HepG2 (cell line): Measurements from ENCODE around the gene HSPA1L. TPM values are rescaled to one million over a fixed set of nuclear protein-coding genes. Genes with fewer than 3 reads are reported as not detected.

ENCODE experiments used
- ADNP ChIP-seq: sonication (generic); formaldehyde crosslinking; IDR thresholded peaks from 2 replicates; pipeline ENCODE4 v1.4.0; 2020; ENCODE audit warnings: missing genetic modification reagents
- CREB1 ChIP-seq, 2 experiments: fragments of 450-650 bp in 1 of 2; IDR thresholded peaks; 2 replicates each; pipeline ENCODE4 v1.6.1; 2016 to 2017; ENCODE audit warnings: control low read depth in 1 of 2, mild to moderate bottlenecking in 1 of 2, missing compliant biosample characterization in 1 of 2, missing genetic modification characterization in 1 of 2
- FOXC1 ChIP-seq: sonication (generic); formaldehyde crosslinking; IDR thresholded peaks from 2 replicates; pipeline ENCODE4 v1.8.0; 2022; ENCODE audit warnings: mild to moderate bottlenecking, missing genetic modification reagents, borderline replicate concordance
- GLI4 ChIP-seq: sonication (generic); formaldehyde crosslinking; IDR thresholded peaks from 2 replicates; pipeline ENCODE4 v1.5.1; 2020; ENCODE audit warnings: missing genetic modification reagents, mild to moderate bottlenecking, moderate library complexity, borderline replicate concordance
- HDAC1 ChIP-seq: sonication (generic); formaldehyde crosslinking; IDR thresholded peaks from 2 replicates; pipeline ENCODE4 v1.5.1; 2020; ENCODE audit warnings: mild to moderate bottlenecking, missing genetic modification reagents
- HMG20B ChIP-seq: conservative IDR thresholded peaks from 2 replicates; pipeline ENCODE4 v1.6.1; 2016; ENCODE audit warnings: missing genetic modification reagents, missing compliant biosample characterization
- IKZF4 ChIP-seq: sonication (generic); formaldehyde crosslinking; IDR thresholded peaks from 2 replicates; pipeline ENCODE4 v1.5.1; 2020; ENCODE audit warnings: borderline replicate concordance, mild to moderate bottlenecking, low read depth, missing genetic modification reagents; ENCODE audit errors: not compliant biosample characterization
- IRF2 ChIP-seq: IDR thresholded peaks from 2 replicates; pipeline ENCODE4 v1.6.1; 2018; ENCODE audit warnings: missing genetic modification reagents, missing compliant biosample characterization
- KDM5B ChIP-seq: sonication (generic); formaldehyde crosslinking; IDR thresholded peaks from 2 replicates; pipeline ENCODE4 v1.4.0; 2020; ENCODE audit warnings: missing genetic modification reagents, mild to moderate bottlenecking, borderline replicate concordance
- KLF13 ChIP-seq: sonication (generic); formaldehyde crosslinking; IDR thresholded peaks from 2 replicates; pipeline ENCODE4 v1.4.0; 2020; ENCODE audit warnings: mild to moderate bottlenecking, missing genetic modification reagents
- SOX13 ChIP-seq, 3 experiments: fragments of 450-650 bp in 1 of 3; sonication (generic) in 1 of 3; formaldehyde crosslinking in 1 of 3; IDR thresholded peaks in 2 of 3; conservative IDR thresholded peaks in 1 of 3; 2 replicates each; pipeline versions ENCODE4 v1.5.0 to v1.6.1; 2016 to 2020; ENCODE audit warnings: antibody characterized with exemption in 1 of 3, mild to moderate bottlenecking in 1 of 3, missing compliant biosample characterization in 1 of 3, missing genetic modification reagents in 1 of 3, moderate library complexity in 1 of 3
- SP5 ChIP-seq: IDR thresholded peaks from 2 replicates; pipeline ENCODE4 v1.6.1; 2016; ENCODE audit warnings: low read depth, borderline replicate concordance
- ZMAT3 ChIP-seq: sonication (generic); formaldehyde crosslinking; conservative IDR thresholded peaks from 2 replicates; pipeline ENCODE4 v1.7.0; 2021; ENCODE audit warnings: missing genetic modification reagents
- ZMYM4 ChIP-seq: sonication (generic); formaldehyde crosslinking; IDR thresholded peaks from 2 replicates; pipeline ENCODE4 v1.8.1; 2023; ENCODE audit warnings: mild to moderate bottlenecking, missing genetic modification reagents
- ZNF451 ChIP-seq: sonication (generic); formaldehyde crosslinking; IDR thresholded peaks from 2 replicates; pipeline ENCODE4 v1.5.0; 2020; ENCODE audit warnings: mild to moderate bottlenecking, missing genetic modification reagents
- ZNF746 ChIP-seq: sonication (generic); formaldehyde crosslinking; IDR thresholded peaks from 2 replicates; pipeline ENCODE4 v1.8.0; 2022; ENCODE audit warnings: mild to moderate bottlenecking, missing genetic modification reagents
- polyA plus RNA-seq, 8 experiments: library from polyadenylated mRNA; depleted of rRNA in 3 of 8; stranded (reverse) in 7 of 8; unstranded in 1 of 8; fragments of >200 nt; fragmentation: Illumina TruSeq in 4 of 8; extraction: Trizol in 4 of 8; gene quantifications; 2 replicates each; pipeline versions ENCODE4 v1.2.1 to v1.2.3, GENCODE V29; 2011 to 2016; ENCODE audit warnings: low read depth in 4 of 8, missing spikeins in 1 of 8, mixed read lengths in 1 of 8; ENCODE audit not compliant: insufficient read depth in 1 of 8
- total RNA-seq, 5 experiments: library from RNA; depleted of rRNA; stranded (reverse); fragments of >200 nt; fragmentation: Illumina TruSeq; extraction: Trizol; gene quantifications; 2 replicates each; pipeline ENCODE4 v1.2.3, GENCODE V29; 2016; ENCODE audit warnings: low read depth in 1 of 5
- TF ChIP-seq, protein P1 (sequence below): sonication (generic); formaldehyde crosslinking; conservative IDR thresholded peaks from 2 replicates; pipeline ENCODE4 v1.4.0; 2020; ENCODE audit warnings: missing genetic modification reagents
- TF ChIP-seq, protein P2 (sequence below): sonication (generic); formaldehyde crosslinking; IDR thresholded peaks from 2 replicates; pipeline ENCODE4 v1.4.0; 2020; ENCODE audit warnings: mild to moderate bottlenecking, low read depth, missing genetic modification reagents
- TF ChIP-seq, protein P3 (sequence below): IDR thresholded peaks from 2 replicates; pipeline ENCODE4 v1.6.1; 2016; ENCODE audit warnings: missing biosample characterization, missing genetic modification reagents, low read depth
- TF ChIP-seq, protein P4 (sequence below): IDR thresholded peaks from 2 replicates; pipeline ENCODE4 v1.6.1; 2016; ENCODE audit warnings: missing compliant biosample characterization, missing genetic modification reagents, borderline replicate concordance
- TF ChIP-seq, protein P5 (sequence below): IDR thresholded peaks from 2 replicates; pipeline ENCODE4 v1.6.1; 2016

Gene HSPA1L
- total and polyA plus RNA-seq, 2 of the 13 experiments (the other 11 are each of a cell fraction or from before 2014, with no cell fraction given), result 0.55 to 1.0 TPM

DNA sequence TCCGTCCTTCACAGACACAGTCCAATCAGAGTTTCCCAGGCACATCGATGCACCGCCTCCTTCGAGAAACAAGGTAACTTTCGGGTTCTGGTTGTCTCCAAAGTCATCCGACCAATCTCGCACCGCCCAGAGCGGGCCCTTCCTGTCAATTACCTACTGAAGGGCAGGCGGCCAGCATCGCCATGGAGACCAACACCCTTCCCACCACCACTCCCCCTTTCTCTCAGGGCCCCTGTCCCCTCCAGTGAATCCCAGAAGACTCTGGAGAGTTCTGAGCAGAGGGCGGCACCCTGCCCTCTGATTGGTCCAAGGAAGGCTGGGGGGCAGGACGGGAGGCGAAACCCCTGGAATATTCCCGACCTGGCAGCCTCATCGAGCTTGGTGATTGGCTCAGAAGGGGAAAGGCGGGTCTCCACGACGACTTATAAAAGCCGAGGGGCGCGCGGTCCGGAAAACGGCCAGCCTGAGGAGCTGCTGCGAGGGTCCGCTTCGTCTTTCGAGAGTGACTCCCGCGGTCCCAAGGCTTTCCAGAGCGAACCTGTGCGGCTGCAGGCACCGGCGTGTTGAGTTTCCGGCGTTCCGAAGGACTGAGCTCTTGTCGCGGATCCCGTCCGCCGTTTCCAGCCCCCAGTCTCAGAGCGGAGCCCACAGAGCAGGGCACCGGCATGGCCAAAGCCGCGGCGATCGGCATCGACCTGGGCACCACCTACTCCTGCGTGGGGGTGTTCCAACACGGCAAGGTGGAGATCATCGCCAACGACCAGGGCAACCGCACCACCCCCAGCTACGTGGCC, 12.4 kb upstream of the HSPA1L start, which contains the start of gene HSPA1B (continued):
- TF ChIP-seq, protein P1, sequence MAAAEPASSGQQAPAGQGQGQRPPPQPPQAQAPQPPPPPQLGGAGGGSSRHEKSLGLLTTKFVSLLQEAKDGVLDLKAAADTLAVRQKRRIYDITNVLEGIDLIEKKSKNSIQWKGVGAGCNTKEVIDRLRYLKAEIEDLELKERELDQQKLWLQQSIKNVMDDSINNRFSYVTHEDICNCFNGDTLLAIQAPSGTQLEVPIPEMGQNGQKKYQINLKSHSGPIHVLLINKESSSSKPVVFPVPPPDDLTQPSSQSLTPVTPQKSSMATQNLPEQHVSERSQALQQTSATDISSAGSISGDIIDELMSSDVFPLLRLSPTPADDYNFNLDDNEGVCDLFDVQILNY (CRISPR knock-in tag), result peak; percentile 64; the same call in 1 of the 2 replicates
- peak; percentile 75 for TF ChIP-seq HDAC1 (CRISPR knock-in tag)
- peak; percentile 82; the same call in 1 of the 2 replicates for TF ChIP-seq ZNF451 (CRISPR knock-in tag)
- TF ChIP-seq KLF13 (CRISPR knock-in tag), result no peak
- TF ChIP-seq CREB1 (IDR thresholded peaks at IDR 0.05), result peak; percentile 31; the same call in 1 of the 2 replicates
- peak; percentile 75 for TF ChIP-seq CREB1 (CRISPR knock-in tag; IDR thresholded peaks at IDR 0.05)
- TF ChIP-seq SP5, result peak; percentile 38; the same call in 1 of the 2 replicates
- peak; percentile 81; the same call in 1 of the 2 replicates for TF ChIP-seq KDM5B
- peak; percentile 72 for TF ChIP-seq IKZF4 (CRISPR knock-in tag)
- TF ChIP-seq ZMAT3 (CRISPR knock-in tag), result no peak
- TF ChIP-seq, protein P2, sequence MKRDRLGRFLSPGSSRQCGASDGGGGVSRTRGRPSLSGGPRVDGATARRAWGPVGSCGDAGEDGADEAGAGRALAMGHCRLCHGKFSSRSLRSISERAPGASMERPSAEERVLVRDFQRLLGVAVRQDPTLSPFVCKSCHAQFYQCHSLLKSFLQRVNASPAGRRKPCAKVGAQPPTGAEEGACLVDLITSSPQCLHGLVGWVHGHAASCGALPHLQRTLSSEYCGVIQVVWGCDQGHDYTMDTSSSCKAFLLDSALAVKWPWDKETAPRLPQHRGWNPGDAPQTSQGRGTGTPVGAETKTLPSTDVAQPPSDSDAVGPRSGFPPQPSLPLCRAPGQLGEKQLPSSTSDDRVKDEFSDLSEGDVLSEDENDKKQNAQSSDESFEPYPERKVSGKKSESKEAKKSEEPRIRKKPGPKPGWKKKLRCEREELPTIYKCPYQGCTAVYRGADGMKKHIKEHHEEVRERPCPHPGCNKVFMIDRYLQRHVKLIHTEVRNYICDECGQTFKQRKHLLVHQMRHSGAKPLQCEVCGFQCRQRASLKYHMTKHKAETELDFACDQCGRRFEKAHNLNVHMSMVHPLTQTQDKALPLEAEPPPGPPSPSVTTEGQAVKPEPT (CRISPR knock-in tag), result no peak
- 0 out of 2 replicates have a peak, but pooled peaks have one; percentile 65 for TF ChIP-seq SOX13 (IDR thresholded peaks at IDR 0.05)
- peak in 1 of 2 experiments; percentile 9; a peak in 1 of 4 replicates for TF ChIP-seq SOX13 (CRISPR knock-in tag; conservative IDR thresholded peaks at IDR 0.05 in 1 of 2, IDR thresholded peaks at IDR 0.05 in 1 of 2)
- TF ChIP-seq FOXC1, result peak; percentile 95
- TF ChIP-seq ADNP (CRISPR knock-in tag), result no peak
- TF ChIP-seq, protein P3, sequence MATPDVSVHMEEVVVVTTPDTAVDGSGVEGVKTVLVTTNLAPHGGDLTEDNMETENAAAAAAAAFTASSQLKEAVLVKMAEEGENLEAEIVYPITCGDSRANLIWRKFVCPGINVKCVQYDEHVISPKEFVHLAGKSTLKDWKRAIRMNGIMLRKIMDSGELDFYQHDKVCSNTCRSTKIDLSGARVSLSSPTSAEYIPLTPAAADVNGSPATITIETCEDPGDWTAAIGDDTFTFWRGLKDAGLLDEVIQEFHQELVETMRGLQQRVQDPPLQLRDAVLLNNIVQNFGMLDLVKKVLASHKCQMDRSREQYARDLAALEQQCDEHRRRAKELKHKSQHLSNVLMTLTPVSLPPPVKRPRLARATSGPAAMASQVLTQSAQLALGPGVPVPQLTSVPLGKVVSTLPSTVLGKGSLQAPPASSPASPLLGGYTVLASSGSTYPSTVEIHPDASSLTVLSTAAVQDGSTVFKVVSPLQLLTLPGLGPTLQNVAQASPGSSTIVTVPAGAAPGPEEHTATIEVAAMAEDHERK (CRISPR knock-in tag), result no peak
- TF ChIP-seq IRF2 (CRISPR knock-in tag), result no peak; the same call in 1 of the 2 replicates
- peak; percentile 72; the same call in 1 of the 2 replicates for TF ChIP-seq GLI4
- TF ChIP-seq, protein P4, sequence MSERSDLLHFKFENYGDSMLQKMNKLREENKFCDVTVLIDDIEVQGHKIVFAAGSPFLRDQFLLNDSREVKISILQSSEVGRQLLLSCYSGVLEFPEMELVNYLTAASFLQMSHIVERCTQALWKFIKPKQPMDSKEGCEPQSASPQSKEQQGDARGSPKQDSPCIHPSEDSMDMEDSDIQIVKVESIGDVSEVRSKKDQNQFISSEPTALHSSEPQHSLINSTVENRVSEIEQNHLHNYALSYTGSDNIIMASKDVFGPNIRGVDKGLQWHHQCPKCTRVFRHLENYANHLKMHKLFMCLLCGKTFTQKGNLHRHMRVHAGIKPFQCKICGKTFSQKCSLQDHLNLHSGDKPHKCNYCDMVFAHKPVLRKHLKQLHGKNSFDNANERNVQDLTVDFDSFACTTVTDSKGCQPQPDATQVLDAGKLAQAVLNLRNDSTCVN, result peak; percentile 84; the same call in 1 of the 2 replicates
- peak; percentile 70 for TF ChIP-seq HMG20B
- TF ChIP-seq ZNF746 (CRISPR knock-in tag), result no peak; the same call in 1 of the 2 replicates
- peak; percentile 89 for TF ChIP-seq ZMYM4 (CRISPR knock-in tag)
- TF ChIP-seq, protein P5, sequence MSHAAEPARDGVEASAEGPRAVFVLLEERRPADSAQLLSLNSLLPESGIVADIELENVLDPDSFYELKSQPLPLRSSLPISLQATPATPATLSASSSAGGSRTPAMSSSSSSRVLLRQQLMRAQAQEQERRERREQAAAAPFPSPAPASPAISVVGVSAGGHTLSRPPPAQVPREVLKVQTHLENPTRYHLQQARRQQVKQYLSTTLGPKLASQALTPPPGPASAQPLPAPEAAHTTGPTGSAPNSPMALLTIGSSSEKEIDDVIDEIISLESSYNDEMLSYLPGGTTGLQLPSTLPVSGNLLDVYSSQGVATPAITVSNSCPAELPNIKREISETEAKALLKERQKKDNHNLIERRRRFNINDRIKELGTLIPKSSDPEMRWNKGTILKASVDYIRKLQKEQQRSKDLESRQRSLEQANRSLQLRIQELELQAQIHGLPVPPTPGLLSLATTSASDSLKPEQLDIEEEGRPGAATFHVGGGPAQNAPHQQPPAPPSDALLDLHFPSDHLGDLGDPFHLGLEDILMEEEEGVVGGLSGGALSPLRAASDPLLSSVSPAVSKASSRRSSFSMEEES (CRISPR knock-in tag), result peak; percentile 70
